ENCODE data around the gene GCDH.
"Not testable (repeated sequence)": the region's sequence is repeated elsewhere in the genome, so short reads cannot be mapped to it uniquely, and the experiment has no call there.

GCDH gene

GRCh38 chr19:12907166-12907565 is 16.2 kb downstream of the GCDH start:
- no peak for DNase-seq (ENCODE audit: low spot score)

- DNase-seq (ENCODE audit: low spot score), result no peak
These were observed 21.6 kb downstream of the GCDH start for GRCh38 chr19:12912571-12912970.

- DNase-seq (ENCODE audit: low spot score), result peak; percentile 93
These were observed 22.1 kb downstream of the GCDH start for GRCh38 chr19:12913011-12913561.

GRCh38 chr19:12913851-12914690 is 23.1 kb downstream of the GCDH start:
- DNase-seq (ENCODE audit: low spot score), result peak; percentile 68

- not testable (repeated sequence) for DNase-seq (ENCODE audit: low spot score)
These were observed 24.9 kb downstream of the GCDH start for GRCh38 chr19:12915860-12916259.

GRCh38 chr19:12918253-12918652 is 27.3 kb downstream of the GCDH start:
- DNase-seq (ENCODE audit: low spot score), result no peak

GRCh38 chr19:12921047-12921446 is 30.1 kb downstream of the GCDH start:
- no peak for DNase-seq (ENCODE audit: low spot score)

- DNase-seq (ENCODE audit: low spot score), result no peak
These were observed 32.0 kb downstream of the GCDH start for GRCh38 chr19:12922959-12923358.

- DNase-seq (ENCODE audit: low spot score), result no peak
These were observed 33.8 kb downstream of the GCDH start for GRCh38 chr19:12924621-12925310.

GRCh38 chr19:12930002-12930645 is 39.2 kb downstream of the GCDH start:
- DNase-seq (ENCODE audit: low spot score), result no peak

GRCh38 chr19:12932392-12933286 is 41.7 kb downstream of the GCDH start:
- DNase-seq (ENCODE audit: low spot score), result no peak

- peak; percentile 97 for DNase-seq (ENCODE audit: low spot score)
These were observed 42.5 kb downstream of the GCDH start, which contains the start of gene FARSA for GRCh38 chr19:12933287-12934072. Gene FARSA, minus strand, starts transcription at chr19:12933711. Its CDS starts 15 bp downstream, at chr19:12933696.

GRCh38 chr19:12935071-12935470 is 44.1 kb downstream of the GCDH start:
- DNase-seq (ENCODE audit: low spot score), result no peak

GRCh38 chr19:12936582-12936981 is 45.6 kb downstream of the GCDH start:
- DNase-seq (ENCODE audit: low spot score), result no peak

GRCh38 chr19:12937093-12937926 is 46.4 kb downstream of the GCDH start:
- no peak for DNase-seq (ENCODE audit: low spot score)

- DNase-seq (ENCODE audit: low spot score), result peak; percentile 99
These were observed 47.2 kb downstream of the GCDH start, which contains the start of gene CALR for GRCh38 chr19:12937927-12938778. Gene CALR, plus strand, starts transcription at chr19:12938609. Its CDS starts 71 bp downstream, at chr19:12938680.

GRCh38 chr19:12938779-12939601 is 48.0 kb downstream of the GCDH start:
- no peak for DNase-seq (ENCODE audit: low spot score)

GRCh38 chr19:12939975-12940423 is 49.0 kb downstream of the GCDH start:
- no peak for DNase-seq (ENCODE audit: low spot score)

Data from Ammon's horn (tissue), 1 donor.